ENCODE results near the gene FOXO1.

Gene FOXO1

DNA sequence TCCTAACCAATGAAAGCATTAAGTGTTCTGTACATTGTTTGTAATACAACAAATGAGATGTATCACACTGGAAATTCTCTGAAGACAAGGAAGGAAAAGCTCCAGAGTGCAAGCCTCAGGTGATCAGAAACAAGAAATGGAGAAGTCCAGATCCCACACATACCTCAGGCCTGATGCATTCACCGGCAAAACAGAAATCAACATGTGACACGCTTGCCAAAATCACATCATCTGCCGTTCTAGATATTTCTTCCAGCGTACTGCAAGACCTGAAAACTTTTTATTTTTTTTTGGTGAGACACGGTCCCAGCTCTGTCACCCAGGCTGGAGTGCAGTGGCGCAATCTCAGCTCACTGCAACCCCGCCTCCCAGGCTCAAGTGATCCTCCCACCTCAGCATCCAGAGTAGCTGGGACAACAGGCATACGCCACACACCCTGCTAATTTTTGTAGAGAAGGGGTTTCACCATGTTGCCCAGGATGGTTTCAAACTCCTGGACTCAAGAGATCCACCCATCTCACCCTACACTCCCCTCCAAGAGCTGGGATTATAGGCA is 48.6 kb downstream of the FOXO1 start:
- no peak overlapping the region for H3K27ac ChIP-seq (ENCODE audit: low read length, poor library complexity, severe bottlenecking)
- no peak overlapping the region for H3K9ac ChIP-seq (ENCODE audit: low read length)
- no peak overlapping the region for H3K4me3 ChIP-seq (ENCODE audit: insufficient read depth in 1 of 2, low read depth in 1 of 2, low read length in 2 of 2)
- H2BK5ac ChIP-seq (ENCODE audit: low read depth, low read length, poor library complexity, severe bottlenecking) = no peak overlapping the region
- WGBS = 92% methylated on average over 8 of the region's 8 CpGs
- H4K91ac ChIP-seq (ENCODE audit: low read length) = no peak overlapping the region
- H3K4me1 ChIP-seq (ENCODE audit: control insufficient read depth, insufficient read depth, low read depth, low read length) = peaks cover 1% of the 10 kb centered on the region
- H3K18ac ChIP-seq (ENCODE audit: low read depth in 1 of 2, low read length in 2 of 2) = no peak overlapping the region
- H2AFZ ChIP-seq (ENCODE audit: low read depth, low read length) = no peak overlapping the region
- H2BK12ac ChIP-seq (ENCODE audit: low read length in 2 of 2) = no peak overlapping the region
- no peak overlapping the region for H2AK5ac ChIP-seq (ENCODE audit: low read length, severe bottlenecking)
- DNase-seq = no peak
- no peaks in the 10 kb centered on the region for H3K36me3 ChIP-seq (ENCODE audit: control insufficient read depth in 1 of 2, insufficient read depth in 2 of 2, low read depth in 1 of 2, low read length in 2 of 2)
- no peaks in the 10 kb centered on the region for H3K27me3 ChIP-seq (ENCODE audit: control insufficient read depth in 1 of 2, insufficient read depth in 1 of 2, low read length in 2 of 2)
- no peak overlapping the region for H3K23ac ChIP-seq (ENCODE audit: low read length in 2 of 2)
- no peaks in the 10 kb centered on the region for H3K9me3 ChIP-seq (ENCODE audit: control insufficient read depth, low read length)
- H3K4ac ChIP-seq (ENCODE audit: low read depth in 1 of 2, low read length in 2 of 2) = no peak overlapping the region
- no peak overlapping the region for H2BK15ac ChIP-seq (ENCODE audit: low read depth, poor library complexity, severe bottlenecking)
- no peak overlapping the region for H4K8ac ChIP-seq (ENCODE audit: low read length)
- no peak overlapping the region for H3K4me2 ChIP-seq (ENCODE audit: low read length, poor library complexity, severe bottlenecking)
- H2BK120ac ChIP-seq (ENCODE audit: low read depth, low read length) = no peak overlapping the region
- H3K79me1 ChIP-seq (replicated peaks; ENCODE audit: low read length, poor library complexity, severe bottlenecking) = peaks cover 34% of the 10 kb centered on the region
- H3K14ac ChIP-seq (ENCODE audit: low read length in 2 of 2) = no peak overlapping the region

DNA sequence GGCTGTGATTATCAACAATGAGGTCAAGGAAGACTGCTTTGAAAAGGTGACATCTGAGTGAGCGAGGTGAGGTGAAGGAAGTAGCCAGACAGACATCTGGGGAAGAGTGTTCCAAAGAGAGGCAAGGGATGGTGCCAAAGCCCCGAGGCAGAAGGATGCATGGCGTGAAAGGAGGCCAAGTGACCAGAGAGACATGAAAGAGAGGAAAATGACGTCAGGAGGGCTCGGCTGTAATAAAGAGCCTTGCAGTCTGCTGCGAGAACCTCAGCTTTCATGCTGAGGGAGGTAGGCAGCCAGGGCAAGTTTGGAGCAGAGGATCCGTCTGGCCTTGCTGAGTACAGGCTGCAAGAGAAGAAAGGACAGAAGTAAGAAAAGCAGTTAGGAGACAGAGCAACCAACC is 50.8 kb downstream of the FOXO1 start:
- no peak overlapping the region for H3K9ac ChIP-seq (ENCODE audit: low read length)
- H2AFZ ChIP-seq (ENCODE audit: low read depth, low read length) = no peak overlapping the region
- no peak overlapping the region for H3K18ac ChIP-seq (ENCODE audit: low read depth in 1 of 2, low read length in 2 of 2)
- no peak overlapping the region for H4K8ac ChIP-seq (ENCODE audit: low read length)
- no peak overlapping the region for H4K91ac ChIP-seq (ENCODE audit: low read length)
- H3K36me3 ChIP-seq (ENCODE audit: control insufficient read depth in 1 of 2, insufficient read depth in 2 of 2, low read depth in 1 of 2, low read length in 2 of 2) = no peaks in the 10 kb centered on the region
- H3K4ac ChIP-seq (ENCODE audit: low read depth in 1 of 2, low read length in 2 of 2) = no peak overlapping the region
- DNase-seq = no peak
- H3K4me1 ChIP-seq (ENCODE audit: control insufficient read depth, insufficient read depth, low read depth, low read length) = peaks cover 1% of the 10 kb centered on the region
- no peak overlapping the region for H3K14ac ChIP-seq (ENCODE audit: low read length in 2 of 2)
- no peak overlapping the region for H2AK5ac ChIP-seq (ENCODE audit: low read length, severe bottlenecking)
- no peaks in the 10 kb centered on the region for H3K27me3 ChIP-seq (ENCODE audit: control insufficient read depth in 1 of 2, insufficient read depth in 1 of 2, low read length in 2 of 2)
- no peak overlapping the region for H2BK120ac ChIP-seq (ENCODE audit: low read depth, low read length)
- no peak overlapping the region for H2BK12ac ChIP-seq (ENCODE audit: low read length in 2 of 2)
- H3K27ac ChIP-seq (ENCODE audit: low read length, poor library complexity, severe bottlenecking) = no peak overlapping the region
- H3K9me3 ChIP-seq (ENCODE audit: control insufficient read depth, low read length) = no peaks in the 10 kb centered on the region
- H3K4me2 ChIP-seq (ENCODE audit: low read length, poor library complexity, severe bottlenecking) = no peak overlapping the region
- 88% methylated on average over 7 of the region's 7 CpGs for WGBS
- H2BK5ac ChIP-seq (ENCODE audit: low read depth, low read length, poor library complexity, severe bottlenecking) = no peak overlapping the region
- H3K4me3 ChIP-seq (ENCODE audit: insufficient read depth in 1 of 2, low read depth in 1 of 2, low read length in 2 of 2) = no peak overlapping the region
- peaks cover 44% of the 10 kb centered on the region for H3K79me1 ChIP-seq (replicated peaks; ENCODE audit: low read length, poor library complexity, severe bottlenecking)
- no peak overlapping the region for H3K23ac ChIP-seq (ENCODE audit: low read length in 2 of 2)
- H2BK15ac ChIP-seq (ENCODE audit: low read depth, poor library complexity, severe bottlenecking) = no peak overlapping the region

DNA sequence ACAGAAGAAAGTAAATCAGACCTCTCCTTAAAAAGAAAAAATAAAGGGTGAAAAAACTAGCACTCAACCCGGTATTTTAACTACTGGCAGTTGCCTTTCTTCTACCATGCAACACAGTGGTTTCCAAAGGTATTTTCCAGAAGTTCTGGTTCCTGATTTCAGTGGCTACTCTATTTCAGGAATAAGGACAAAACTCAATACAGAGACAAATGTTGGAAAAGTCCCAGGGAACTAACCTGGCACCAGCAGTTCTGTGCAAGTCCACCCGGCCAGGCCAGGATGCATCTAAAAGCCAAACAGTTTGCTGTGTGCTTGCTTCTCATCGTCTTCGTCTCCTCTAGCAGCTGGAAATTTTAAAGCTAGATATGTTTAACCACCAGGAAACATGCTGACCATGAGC is 52.5 kb downstream of the FOXO1 start:
- H3K4me2 ChIP-seq (ENCODE audit: low read length, poor library complexity, severe bottlenecking) = no peak overlapping the region
- H3K9ac ChIP-seq (ENCODE audit: low read length) = no peak overlapping the region
- H2BK120ac ChIP-seq (ENCODE audit: low read depth, low read length) = no peak overlapping the region
- no peak overlapping the region for H3K4ac ChIP-seq (ENCODE audit: low read depth in 1 of 2, low read length in 2 of 2)
- H3K27ac ChIP-seq (ENCODE audit: low read length, poor library complexity, severe bottlenecking) = no peak overlapping the region
- WGBS = 93% methylated on average over 4 of the region's 4 CpGs
- H4K8ac ChIP-seq (ENCODE audit: low read length) = no peak overlapping the region
- H2BK5ac ChIP-seq (ENCODE audit: low read depth, low read length, poor library complexity, severe bottlenecking) = no peak overlapping the region
- no peak overlapping the region for H2BK15ac ChIP-seq (ENCODE audit: low read depth, poor library complexity, severe bottlenecking)
- H3K14ac ChIP-seq (ENCODE audit: low read length in 2 of 2) = no peak overlapping the region
- no peak overlapping the region for H4K91ac ChIP-seq (ENCODE audit: low read length)
- H3K23ac ChIP-seq (ENCODE audit: low read length in 2 of 2) = no peak overlapping the region
- no peak for DNase-seq
- H2BK12ac ChIP-seq (ENCODE audit: low read length in 2 of 2) = no peak overlapping the region
- no peaks in the 10 kb centered on the region for H3K27me3 ChIP-seq (ENCODE audit: control insufficient read depth in 1 of 2, insufficient read depth in 1 of 2, low read length in 2 of 2)
- H3K36me3 ChIP-seq (ENCODE audit: control insufficient read depth in 1 of 2, insufficient read depth in 2 of 2, low read depth in 1 of 2, low read length in 2 of 2) = no peaks in the 10 kb centered on the region
- no peak overlapping the region for H3K4me3 ChIP-seq (ENCODE audit: insufficient read depth in 1 of 2, low read depth in 1 of 2, low read length in 2 of 2)
- H3K9me3 ChIP-seq (ENCODE audit: control insufficient read depth, low read length) = no peaks in the 10 kb centered on the region
- peaks cover 40% of the 10 kb centered on the region for H3K79me1 ChIP-seq (replicated peaks; ENCODE audit: low read length, poor library complexity, severe bottlenecking)
- no peak overlapping the region for H2AFZ ChIP-seq (ENCODE audit: low read depth, low read length)
- no peak overlapping the region for H2AK5ac ChIP-seq (ENCODE audit: low read length, severe bottlenecking)
- no peaks in the 10 kb centered on the region for H3K4me1 ChIP-seq (ENCODE audit: control insufficient read depth, insufficient read depth, low read depth, low read length)
- H3K18ac ChIP-seq (ENCODE audit: low read depth in 1 of 2, low read length in 2 of 2) = no peak overlapping the region

DNA sequence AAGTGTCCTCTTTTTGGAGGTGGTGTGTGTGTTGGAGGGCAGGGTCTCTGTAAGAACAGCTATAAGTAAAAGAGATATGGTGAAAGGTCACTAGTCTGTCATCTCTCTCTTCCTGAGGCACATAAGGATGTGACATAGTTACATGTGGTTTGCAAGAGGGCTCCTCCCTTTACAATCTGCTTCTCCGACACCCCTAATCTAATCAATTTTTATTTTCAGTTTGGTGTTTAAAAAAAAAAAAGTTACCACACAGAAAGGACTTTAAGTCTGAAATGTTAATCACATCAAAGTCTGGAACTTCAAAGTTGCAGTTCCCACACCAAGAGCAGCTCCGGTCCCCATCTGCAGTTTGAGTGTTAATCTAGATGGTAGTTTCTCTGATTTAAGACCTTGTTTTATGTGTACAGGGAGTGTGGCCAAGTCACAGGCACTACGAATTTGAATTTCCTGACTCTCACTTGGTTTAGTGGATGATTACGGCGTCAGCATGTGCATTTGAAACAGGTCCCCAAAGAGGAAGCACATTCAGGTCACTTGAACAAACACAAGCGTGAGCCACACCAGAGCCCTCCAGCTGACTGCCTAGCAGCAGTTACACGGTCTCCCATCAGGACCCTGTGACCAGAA is 53.1 kb downstream of the FOXO1 start:
- no peak overlapping the region for H2BK12ac ChIP-seq (ENCODE audit: low read length in 2 of 2)
- no peaks in the 10 kb centered on the region for H3K4me1 ChIP-seq (ENCODE audit: control insufficient read depth, insufficient read depth, low read depth, low read length)
- no peak overlapping the region for H2AFZ ChIP-seq (ENCODE audit: low read depth, low read length)
- no peak overlapping the region for H3K4me3 ChIP-seq (ENCODE audit: insufficient read depth in 1 of 2, low read depth in 1 of 2, low read length in 2 of 2)
- 37% methylated on average over 6 of the region's 7 CpGs for WGBS
- H2BK15ac ChIP-seq (ENCODE audit: low read depth, poor library complexity, severe bottlenecking) = no peak overlapping the region
- no peak overlapping the region for H3K27ac ChIP-seq (ENCODE audit: low read length, poor library complexity, severe bottlenecking)
- H3K4ac ChIP-seq (ENCODE audit: low read depth in 1 of 2, low read length in 2 of 2) = no peak overlapping the region
- peaks cover 1% of the 10 kb centered on the region for H3K9me3 ChIP-seq (ENCODE audit: control insufficient read depth, low read length)
- no peak overlapping the region for H3K23ac ChIP-seq (ENCODE audit: low read length in 2 of 2)
- H3K9ac ChIP-seq (ENCODE audit: low read length) = no peak overlapping the region
- H3K36me3 ChIP-seq (ENCODE audit: control insufficient read depth in 1 of 2, insufficient read depth in 2 of 2, low read depth in 1 of 2, low read length in 2 of 2) = no peaks in the 10 kb centered on the region
- no peak overlapping the region for H3K14ac ChIP-seq (ENCODE audit: low read length in 2 of 2)
- H3K4me2 ChIP-seq (ENCODE audit: low read length, poor library complexity, severe bottlenecking) = no peak overlapping the region
- no peak overlapping the region for H4K8ac ChIP-seq (ENCODE audit: low read length)
- no peaks in the 10 kb centered on the region for H3K27me3 ChIP-seq (ENCODE audit: control insufficient read depth in 1 of 2, insufficient read depth in 1 of 2, low read length in 2 of 2)
- no peak overlapping the region for H4K91ac ChIP-seq (ENCODE audit: low read length)
- H2AK5ac ChIP-seq (ENCODE audit: low read length, severe bottlenecking) = no peak overlapping the region
- no peak overlapping the region for H3K18ac ChIP-seq (ENCODE audit: low read depth in 1 of 2, low read length in 2 of 2)
- H2BK120ac ChIP-seq (ENCODE audit: low read depth, low read length) = no peak overlapping the region
- H2BK5ac ChIP-seq (ENCODE audit: low read depth, low read length, poor library complexity, severe bottlenecking) = no peak overlapping the region
- no peak for DNase-seq
- peaks cover 40% of the 10 kb centered on the region for H3K79me1 ChIP-seq (replicated peaks; ENCODE audit: low read length, poor library complexity, severe bottlenecking)

All from mesenchymal stem cell (in vitro differentiated cells and primary cell).